Mesendoderm (in vitro differentiated cells): ENCODE measurements around the gene BRD8. TPM values are rescaled to one million over a fixed set of nuclear protein-coding genes. Genes with fewer than 3 reads are reported as not detected.

Experiments
- DNase-seq: peaks from one replicate; pipeline ENCODE4 v3.0.0; 2013
- H2AK5ac ChIP-seq: 2 replicates; pipeline ENCODE4 v1.6.1; 2013; ENCODE audit warnings: low read length, inconsistent platforms
- H2BK120ac ChIP-seq: 2 replicates; pipeline ENCODE4 v1.6.1; 2013; ENCODE audit warnings: low read depth, mild to moderate bottlenecking, low read length, moderate library complexity, mixed read lengths
- H2BK15ac ChIP-seq: replicated peaks from 2 replicates; pipeline ENCODE4 v1.6.1; 2013; ENCODE audit warnings: low read depth, mild to moderate bottlenecking, moderate library complexity
- H2BK5ac ChIP-seq: 2 replicates; pipeline ENCODE4 v1.6.1; 2013; ENCODE audit warnings: low read length, inconsistent platforms
- H3K18ac ChIP-seq: 2 replicates; pipeline ENCODE4 v1.6.1; 2013; ENCODE audit warnings: mild to moderate bottlenecking, low read length, mixed read lengths
- H3K23ac ChIP-seq: one replicate; pipeline ENCODE4 v1.6.1; 2013; ENCODE audit warnings: low read length
- H3K27ac ChIP-seq: 2 replicates; pipeline ENCODE4 v1.5.1; 2013; ENCODE audit warnings: low read depth, mild to moderate bottlenecking, inconsistent platforms, low read length, moderate library complexity
- H3K27me3 ChIP-seq: 2 replicates; pipeline ENCODE4 v1.6.1; 2013; ENCODE audit warnings: low read length, control low read depth, mild to moderate bottlenecking, inconsistent platforms; ENCODE audit not compliant: insufficient read depth, poor library complexity
- H3K36me3 ChIP-seq: 2 replicates; pipeline ENCODE4 v1.6.1; 2013; ENCODE audit warnings: low read length, inconsistent platforms; ENCODE audit not compliant: control insufficient read depth, insufficient read depth
- H3K4ac ChIP-seq: one replicate; pipeline ENCODE4 v1.6.1; 2013; ENCODE audit warnings: low read depth, mild to moderate bottlenecking, low read length, moderate library complexity
- H3K4me1 ChIP-seq: 2 replicates; pipeline ENCODE4 v1.6.1; 2013; ENCODE audit warnings: low read depth, low read length, inconsistent platforms; ENCODE audit not compliant: control insufficient read depth
- H3K4me2 ChIP-seq: 2 replicates; pipeline ENCODE4 v1.6.1; 2013; ENCODE audit warnings: low read length
- H3K4me3 ChIP-seq: 2 replicates; pipeline ENCODE4 v1.5.1; 2013; ENCODE audit warnings: mild to moderate bottlenecking, low read length
- H3K56ac ChIP-seq: one replicate; pipeline ENCODE4 v1.6.1; 2013; ENCODE audit warnings: low read length
- H3K79me1 ChIP-seq: 2 replicates; pipeline ENCODE4 v1.6.1; 2013; ENCODE audit warnings: low read length, inconsistent platforms
- H3K79me2 ChIP-seq: 2 replicates; pipeline ENCODE4 v1.6.1; 2013; ENCODE audit warnings: mild to moderate bottlenecking, low read length; ENCODE audit not compliant: control insufficient read depth, insufficient read depth
- H3K9ac ChIP-seq: 2 replicates; pipeline ENCODE4 v1.6.1; 2013; ENCODE audit warnings: low read length, inconsistent platforms
- H4K5ac ChIP-seq: one replicate; pipeline ENCODE4 v1.6.1; 2013; ENCODE audit warnings: low read length
- H4K8ac ChIP-seq: one replicate; pipeline ENCODE4 v1.6.1; 2013; ENCODE audit warnings: low read depth, mild to moderate bottlenecking, control low read depth, low read length, moderate library complexity
- WGBS: extraction: QIAGEN DNeasy Blood & Tissue Kit; methylation state at CpG from one replicate; pipeline ENCODE4 v1.1.7; 2013; ENCODE audit warnings: low lambda C conversion rate, missing lambda C conversion rate; ENCODE audit not compliant: insufficient coverage; ENCODE audit errors: extremely low coverage; 5-methylcytosine and 5-hydroxymethylcytosine counted together
- polyA plus RNA-seq, 2 experiments: library from polyadenylated mRNA; stranded (reverse); fragments of 200-250 nt; gene quantifications; one replicate each; pipeline ENCODE4 v1.2.3, GENCODE V29; 2013

The BRD8 gene
- 50.3 TPM for polyA plus RNA-seq (2013, experiment 1 of 2)
- polyA plus RNA-seq (2013, experiment 2 of 2): 45.1 TPM

- DNase-seq: peak; percentile 99
- WGBS: no CpG with 5 or more reads among the region's 41 CpGs
- peak within 1 kb of the TSS; percentile 96 for H3K9ac ChIP-seq
- H3K27me3 ChIP-seq: no peaks in the 10 kb centered on the region
- peak within 1 kb of the TSS; percentile 55 for H3K23ac ChIP-seq
- no peak within 1 kb of the TSS for H2BK15ac ChIP-seq
- H2BK5ac ChIP-seq: peak within 1 kb of the TSS; percentile 78
- H4K8ac ChIP-seq: no peak within 1 kb of the TSS
- H3K27ac ChIP-seq: peak within 1 kb of the TSS; percentile 33
- H3K36me3 ChIP-seq: peaks cover 17% of the 10 kb centered on the region
- H3K18ac ChIP-seq: peak within 1 kb of the TSS; percentile 65
- peak within 1 kb of the TSS; percentile 41 for H4K5ac ChIP-seq
- peaks cover 9% of the 10 kb centered on the region for H3K79me1 ChIP-seq
- H2AK5ac ChIP-seq: no peak within 1 kb of the TSS
- peak within 1 kb of the TSS; percentile 61 for H3K4ac ChIP-seq
- peak within 1 kb of the TSS; percentile 87 for H3K4me2 ChIP-seq
- H2BK120ac ChIP-seq: no peak within 1 kb of the TSS
- peaks cover 4% of the 10 kb centered on the region for H3K4me1 ChIP-seq
- H3K4me3 ChIP-seq: peak within 1 kb of the TSS; percentile 95
- H3K79me2 ChIP-seq: peaks cover 19% of the 10 kb centered on the region
- H3K56ac ChIP-seq: peak within 1 kb of the TSS; percentile 96
Measured at GRCh38 chr5:138178516-138179276, at the start of gene BRD8, which contains the start of gene KIF20A. TSS of gene BRD8 (minus strand) at chr5:138178630. CDS start at chr5:138178614, 16 bp downstream. TSS of gene KIF20A (plus strand) at chr5:138179112. CDS start at chr5:138179681, 569 bp downstream.

- no peaks in the 10 kb centered on the region for H3K79me1 ChIP-seq
- H4K8ac ChIP-seq: no peak overlapping the region
- H3K9ac ChIP-seq: no peak overlapping the region
Measured at GRCh38 chr5:138226910-138227309, 48.5 kb upstream of the BRD8 start.

GRCh38 chr5:138224712-138225111, 46.3 kb upstream of the BRD8 start:
- no peak overlapping the region for H3K27ac ChIP-seq
- H4K5ac ChIP-seq: no peak overlapping the region
- H2BK120ac ChIP-seq: no peak overlapping the region
- no peak overlapping the region for H3K4me3 ChIP-seq
- no peak overlapping the region for H3K4me2 ChIP-seq
- no peak overlapping the region for H3K56ac ChIP-seq
- no peak overlapping the region for H3K4ac ChIP-seq
- no CpG with 5 or more reads among the region's 6 CpGs for WGBS
- no peak overlapping the region for H4K8ac ChIP-seq
- no peaks in the 10 kb centered on the region for H3K79me1 ChIP-seq
- no peak overlapping the region for H2BK5ac ChIP-seq
- no peaks in the 10 kb centered on the region for H3K27me3 ChIP-seq
- DNase-seq: no peak
- H2BK15ac ChIP-seq: no peak overlapping the region
- H3K36me3 ChIP-seq: no peaks in the 10 kb centered on the region
- H3K18ac ChIP-seq: no peak overlapping the region
- no peaks in the 10 kb centered on the region for H3K4me1 ChIP-seq
- no peak overlapping the region for H3K9ac ChIP-seq
- no peaks in the 10 kb centered on the region for H3K79me2 ChIP-seq
- no peak overlapping the region for H2AK5ac ChIP-seq
- no peak overlapping the region for H3K23ac ChIP-seq

More at GRCh38 chr5:138226910-138227309, 48.5 kb upstream of the BRD8 start:
- Histone ChIP-seq H2BK15ac (no peak overlapping the region), H2AK5ac (no peak overlapping the region), H2BK120ac (no peak overlapping the region), H3K4ac (no peak overlapping the region), H3K4me1 (peaks cover 2% of the 10 kb centered on the region), H3K4me3 (no peak overlapping the region), H3K4me2 (no peak overlapping the region), H3K36me3 (no peaks in the 10 kb centered on the region), H2BK5ac (no peak overlapping the region), H3K56ac (no peak overlapping the region), H3K18ac (no peak overlapping the region), H3K23ac (no peak overlapping the region), H3K27me3 (no peaks in the 10 kb centered on the region), H3K79me2 (no peaks in the 10 kb centered on the region), H3K27ac (no peak overlapping the region), H4K5ac (no peak overlapping the region)
- DNase-seq: no peak

- no CpG with 5 or more reads among the region's 1 CpG for WGBS
- Histone ChIP-seq H3K36me3 (no peaks in the 10 kb centered on the region), H2BK120ac (no peak overlapping the region), H3K23ac (no peak overlapping the region), H3K79me1 (no peaks in the 10 kb centered on the region), H3K4ac (no peak overlapping the region), H3K4me2 (no peak overlapping the region), H3K56ac (no peak overlapping the region), H2AK5ac (no peak overlapping the region), H4K8ac (no peak overlapping the region), H3K4me3 (no peak overlapping the region), H3K27ac (no peak overlapping the region), H3K9ac (no peak overlapping the region), H4K5ac (no peak overlapping the region), H2BK15ac (no peak overlapping the region), H3K79me2 (no peaks in the 10 kb centered on the region), H3K4me1 (no peaks in the 10 kb centered on the region), H3K18ac (no peak overlapping the region), H3K27me3 (no peaks in the 10 kb centered on the region), H2BK5ac (no peak overlapping the region)
- DNase-seq: no peak
Measured at GRCh38 chr5:138223532-138223931, 45.1 kb upstream of the BRD8 start.

GRCh38 chr5:138216799-138217198, 38.4 kb upstream of the BRD8 start:
- no peak for DNase-seq
- Histone ChIP-seq H3K18ac (no peak overlapping the region), H3K4me2 (no peak overlapping the region), H3K79me1 (peaks cover 3% of the 10 kb centered on the region), H3K36me3 (no peaks in the 10 kb centered on the region), H3K4me3 (no peak overlapping the region), H2BK15ac (no peak overlapping the region), H3K79me2 (peaks cover 11% of the 10 kb centered on the region), H4K5ac (no peak overlapping the region), H2BK120ac (no peak overlapping the region), H2BK5ac (no peak overlapping the region), H3K4ac (no peak overlapping the region), H4K8ac (no peak overlapping the region), H3K9ac (no peak overlapping the region), H3K27ac (no peak overlapping the region), H2AK5ac (no peak overlapping the region), H3K56ac (no peak overlapping the region), H3K23ac (no peak overlapping the region), H3K27me3 (no peaks in the 10 kb centered on the region), H3K4me1 (no peaks in the 10 kb centered on the region)
- 100% methylated on average over 2 of the region's 2 CpGs for WGBS
